H1 (cell line): ENCODE data around the gene SV2A. TPM values are rescaled to one million over a fixed set of nuclear protein-coding genes. Genes with fewer than 3 reads are reported as not detected.

ENCODE experiments used
- BRCA1 ChIP-seq: IDR thresholded peaks from 2 replicates; pipeline ENCODE4 v1.6.1; 2012; ENCODE audit warnings: low read depth, low read length, improper control_type of control experiment
- CBX5 ChIP-seq: fragments of 300-800, 300-1000 bp; sonication (generic); IDR thresholded peaks from 2 replicates; pipeline ENCODE4 v1.7.1; 2016; ENCODE audit warnings: antibody characterized with exemption, low read length, low read depth
- CBX8 ChIP-seq: fragments of 300-800, 300-1000 bp; sonication (generic); IDR thresholded peaks from 2 replicates; pipeline ENCODE4 v1.7.1; 2016; ENCODE audit warnings: low read depth, low read length, borderline replicate concordance
- CTBP2 ChIP-seq: IDR thresholded peaks from 2 replicates; pipeline ENCODE4 v1.7.0; 2011; ENCODE audit warnings: borderline replicate concordance, mild to moderate bottlenecking, moderate library complexity, mixed read lengths, low read length; ENCODE audit not compliant: insufficient read depth, insufficient read length
- CTCF ChIP-seq, 3 experiments: IDR thresholded peaks; 1 replicate in 2 of 3; 2 replicates in 1 of 3; pipeline versions ENCODE4 v1.5.1 to v1.6.1; 2011; ENCODE audit warnings: low read length in 3 of 3, mild to moderate bottlenecking in 3 of 3, inconsistent platforms in 2 of 3, low read depth in 1 of 3, moderate library complexity in 1 of 3; ENCODE audit not compliant: insufficient read depth in 1 of 3; ENCODE audit errors: control extremely low read depth in 1 of 3
- EGR1 ChIP-seq: IDR thresholded peaks from 2 replicates; pipeline ENCODE4 v1.6.1; 2011; ENCODE audit warnings: low read depth, low read length, borderline replicate concordance
- EZH2 ChIP-seq: fragments of 200-600 bp; sonication (generic); IDR thresholded peaks from 2 replicates; pipeline ENCODE4 v1.7.1; 2012; ENCODE audit warnings: low read depth, mild to moderate bottlenecking, moderate library complexity, low read length, inconsistent platforms; ENCODE audit not compliant: severe bottlenecking
- FOSL1 ChIP-seq: IDR thresholded peaks from 2 replicates; pipeline ENCODE4 v1.6.1; 2011; ENCODE audit warnings: mild to moderate bottlenecking, low read depth, low read length, moderate library complexity; ENCODE audit not compliant: insufficient read depth
- HDAC6 ChIP-seq: IDR thresholded peaks from one replicate; pipeline ENCODE4 v1.7.1; 2012; ENCODE audit warnings: low read depth, mild to moderate bottlenecking, inconsistent platforms, low read length, moderate library complexity
- KDM1A ChIP-seq: fragments of 200-600, 300-600 bp; sonication (generic); IDR thresholded peaks from 2 replicates; pipeline ENCODE4 v1.7.1; 2016; ENCODE audit warnings: mild to moderate bottlenecking, low read length, borderline replicate concordance
- KDM5A ChIP-seq: fragments of 200-600 bp; IDR thresholded peaks from 2 replicates; pipeline ENCODE4 v1.7.1; 2012; ENCODE audit warnings: mild to moderate bottlenecking, low read length, inconsistent platforms, mixed read lengths
- MAFK ChIP-seq: IDR thresholded peaks from 2 replicates; pipeline ENCODE4 v1.6.1; 2012; ENCODE audit warnings: low read depth, mild to moderate bottlenecking, improper control_type of control experiment, low read length
- SAP30 ChIP-seq: fragments of 300-600 bp; sonication (generic); IDR thresholded peaks from 2 replicates; pipeline ENCODE4 v1.7.1; 2012; ENCODE audit warnings: low read length, moderate library complexity, mild to moderate bottlenecking, inconsistent platforms; ENCODE audit not compliant: insufficient read depth, insufficient replicate concordance
- SIX5 ChIP-seq: IDR thresholded peaks from 2 replicates; pipeline ENCODE4 v1.6.1; 2011; ENCODE audit warnings: mild to moderate bottlenecking, low read depth, low read length
- SP1 ChIP-seq: IDR thresholded peaks from 2 replicates; pipeline ENCODE4 v1.6.1; 2011; ENCODE audit warnings: low read depth, low read length
- SP4 ChIP-seq: IDR thresholded peaks from 2 replicates; pipeline ENCODE4 v1.6.1; 2012; ENCODE audit warnings: low read length, inconsistent platforms
- TAF1 ChIP-seq: IDR thresholded peaks from 2 replicates; pipeline ENCODE4 v1.6.1; 2011; ENCODE audit warnings: mild to moderate bottlenecking, low read depth, low read length
- TAF7 ChIP-seq: optimal IDR thresholded peaks from 2 replicates; pipeline ENCODE3; 2011; ENCODE audit warnings: low read depth, mild to moderate bottlenecking, inconsistent platforms, low read length, moderate library complexity, borderline replicate concordance
- USF2 ChIP-seq: IDR thresholded peaks from 2 replicates; pipeline ENCODE4 v1.6.1; 2011; ENCODE audit warnings: low read length, improper control_type of control experiment
- ZNF274 ChIP-seq: IDR thresholded peaks from 2 replicates; pipeline ENCODE4 v1.7.0; 2012; ENCODE audit warnings: low read length, borderline replicate concordance; ENCODE audit errors: extremely low read depth
- polyA plus RNA-seq, 7 experiments: library from polyadenylated mRNA; depleted of rRNA in 3 of 7; stranded (reverse) in 5 of 7; unstranded in 2 of 7; fragments of >200 nt in 5 of 7; fragments of 200-250 nt in 2 of 7; gene quantifications; 1 replicate in 5 of 7; 2 replicates in 1 of 7; 4 replicates in 1 of 7; pipeline versions ENCODE4 v1.2.1 to v1.2.3, GENCODE V29; 2011 to 2013; ENCODE audit warnings: missing spikeins in 2 of 7, mixed read lengths in 2 of 7
- total RNA-seq: library from RNA; stranded (reverse); fragmentation: NEBNext Ultra II Directional; extraction: Animal tissue kit (Norgen Biotek cat#: 25700); gene quantifications from 2 replicates; pipeline ENCODE4 v1.2.1, GENCODE V29; 2021

Gene SV2A
- total and polyA plus RNA-seq, 2 of the 8 experiments (the other 6 are each of a cell fraction or from before 2014, with no cell fraction given): 41.8 to 51.8 TPM

GRCh38 chr1:149885339-149886120 lies 32.1 kb downstream of the SV2A start (continued):
- TF ChIP-seq CTCF (IDR thresholded peaks at IDR 0.05; ENCODE audit: control extremely low read depth in 1 of 3, insufficient read depth in 1 of 3, low read depth in 1 of 3, low read length in 3 of 3): no peak
- no peak for TF ChIP-seq SP1
- TF ChIP-seq HDAC6: no peak
- TF ChIP-seq TAF1: no peak; the same call in 1 of the 2 replicates
- no peak for TF ChIP-seq CBX5
- TF ChIP-seq BRCA1: no peak
- peak; percentile 97 for TF ChIP-seq SAP30
- no peak for TF ChIP-seq EZH2
- no peak for TF ChIP-seq MAFK
- no peak for TF ChIP-seq CBX8
- no peak for TF ChIP-seq EGR1
- TF ChIP-seq ZNF274: no peak
- no peak for TF ChIP-seq KDM1A
- TF ChIP-seq FOSL1: no peak
- TF ChIP-seq CTBP2: no peak
- peak; percentile 41 for TF ChIP-seq TAF7
- TF ChIP-seq SIX5: no peak
- TF ChIP-seq USF2: no peak; the same call in 1 of the 2 replicates
- no peak for TF ChIP-seq KDM5A
- TF ChIP-seq SP4: peak; percentile 87
